DMS153 (cell line): ENCODE measurements around the gene IGFL3.

Source experiments
- DNase-seq: peaks from one replicate; lab custom pipeline; 2025; lab: John Stamatoyannopoulos, UW

The IGFL3 gene

GRCh38 chr19:46076951-46077814, 47.3 kb downstream of the IGFL3 start:
- DNase-seq, result peak; percentile 74

GRCh38 chr19:46076031-46076880, 48.2 kb downstream of the IGFL3 start:
- DNase-seq, result no peak

DNA sequence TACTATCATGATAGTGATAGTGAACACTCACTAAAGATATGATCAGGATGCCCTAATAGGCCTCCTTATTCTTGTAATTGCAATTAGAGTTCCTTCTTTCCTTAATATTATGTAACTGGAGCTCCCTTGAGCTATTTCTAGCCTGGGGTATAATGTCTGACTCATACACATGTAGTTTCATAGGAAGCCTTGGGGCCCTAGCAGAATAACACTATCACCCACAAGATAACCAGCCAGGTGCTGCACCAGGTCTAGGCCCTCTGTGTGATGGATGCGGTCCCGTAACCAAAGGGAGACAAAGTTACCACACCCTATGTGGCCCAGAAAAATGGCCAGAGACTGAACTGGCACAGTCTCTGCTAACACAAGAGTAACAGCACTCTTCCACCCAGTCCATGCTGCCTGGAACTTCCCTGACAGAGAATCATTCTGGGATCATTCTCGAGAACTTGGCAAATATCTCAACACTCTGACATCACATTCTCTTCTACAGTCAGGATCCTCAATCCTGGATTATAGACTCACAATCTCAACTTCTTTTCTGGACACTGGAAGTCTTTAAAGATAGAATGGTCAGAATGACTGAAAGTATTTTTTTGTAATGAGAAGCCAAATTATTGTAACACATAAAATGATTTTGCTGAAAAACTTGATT, 51.1 kb downstream of the IGFL3 start:
- no peak for DNase-seq
